ENCODE measurements around the gene WNT9A.
"Not testable (repeated sequence)": the region's sequence is repeated elsewhere in the genome, so short reads cannot be mapped to it uniquely, and the experiment has no call there.

WNT9A gene

GRCh38 chr1:227947676-227948492 lies at the start of gene WNT9A:
WNT9A (minus strand) TSS chr1:227947932; CDS start chr1:227947887, 45 bp downstream.
- no peak for DNase-seq

GRCh38 chr1:227996187-227996950 lies 48.6 kb upstream of the WNT9A start:
- DNase-seq, result no peak

GRCh38 chr1:227994632-227995300 lies 47.0 kb upstream of the WNT9A start:
- no peak for DNase-seq

- no peak for DNase-seq
These were observed 39.4 kb upstream of the WNT9A start for GRCh38 chr1:227987181-227987580.

- not testable (repeated sequence) for DNase-seq
These were observed 28.0 kb upstream of the WNT9A start for GRCh38 chr1:227975583-227976283.

GRCh38 chr1:227973724-227974288 lies 26.1 kb upstream of the WNT9A start:
- DNase-seq, result not testable (repeated sequence)

- not testable (repeated sequence) for DNase-seq
These were observed 25.2 kb upstream of the WNT9A start for GRCh38 chr1:227972843-227973374.

- DNase-seq, result not testable (repeated sequence)
These were observed 24.5 kb upstream of the WNT9A start for GRCh38 chr1:227972283-227972679.

- not testable (repeated sequence) for DNase-seq
These were observed 24.0 kb upstream of the WNT9A start for GRCh38 chr1:227971643-227972282.

- not testable (repeated sequence) for DNase-seq
These were observed 23.5 kb upstream of the WNT9A start for GRCh38 chr1:227971216-227971615.

- DNase-seq, result not testable (repeated sequence)
These were observed 22.6 kb upstream of the WNT9A start for GRCh38 chr1:227970076-227970995.

GRCh38 chr1:227967815-227968214 lies 20.1 kb upstream of the WNT9A start:
- not testable (repeated sequence) for DNase-seq

GRCh38 chr1:227966733-227967132 lies 19.0 kb upstream of the WNT9A start:
- DNase-seq, result not testable (repeated sequence)

GRCh38 chr1:227961651-227962466 lies 14.1 kb upstream of the WNT9A start:
- DNase-seq, result no peak

GRCh38 chr1:227959325-227959860 lies 11.7 kb upstream of the WNT9A start:
- no peak for DNase-seq

GRCh38 chr1:227958617-227959324 lies 11.0 kb upstream of the WNT9A start:
- no peak for DNase-seq

GRCh38 chr1:227955808-227956207 lies 8.1 kb upstream of the WNT9A start:
- no peak for DNase-seq

GRCh38 chr1:227954163-227954850 lies 6.6 kb upstream of the WNT9A start:
- DNase-seq, result no peak

Data from CD4-positive, alpha-beta T cell treated with Interferon alpha-2 for 1 hour (primary cell).